Neural progenitor cell (in vitro differentiated cells): ENCODE data around the gene NDUFV1. TPM values are rescaled to one million over a fixed set of nuclear protein-coding genes. Genes with fewer than 3 reads are reported as not detected.

Experiments
- DNase-seq: peaks from one replicate; pipeline ENCODE4 v3.0.0-alpha.2; 2016; ENCODE audit warnings: low spot score
- H2AFZ ChIP-seq: fragments of 200-600 bp; sonication (generic); replicated peaks from 2 replicates; pipeline ENCODE4 v1.6.1; 2016; ENCODE audit warnings: antibody characterized with exemption
- H3F3A ChIP-seq: fragments of 200-600 bp; sonication (generic); 2 replicates; pipeline ENCODE4 v1.6.1; 2016; ENCODE audit warnings: antibody characterized with exemption, low read depth
- H3K27ac ChIP-seq: fragments of 200-600 bp; sonication (generic); 2 replicates; pipeline ENCODE4 v1.5.1; 2016; ENCODE audit warnings: mild to moderate bottlenecking
- H3K27me3 ChIP-seq: fragments of 200-600 bp; sonication (generic); 2 replicates; pipeline ENCODE4 v1.6.1; 2016; ENCODE audit warnings: mild to moderate bottlenecking, moderate library complexity
- H3K36me3 ChIP-seq: fragments of 200-600 bp; sonication (generic); 2 replicates; pipeline ENCODE4 v1.5.1; 2016
- H3K4me1 ChIP-seq: fragments of 200-600 bp; sonication (generic); 2 replicates; pipeline ENCODE4 v1.6.1; 2016; ENCODE audit warnings: mixed run types
- H3K4me2 ChIP-seq: fragments of 200-600 bp; sonication (generic); 2 replicates; pipeline ENCODE4 v1.6.1; 2016
- H3K4me3 ChIP-seq: fragments of 200-600 bp; sonication (generic); 2 replicates; pipeline ENCODE4 v1.5.1; 2016
- H3K79me2 ChIP-seq: fragments of 200-600 bp; sonication (generic); 2 replicates; pipeline ENCODE4 v1.6.1; 2016; ENCODE audit warnings: low read depth
- H3K9ac ChIP-seq: fragments of 200-600 bp; sonication (generic); 2 replicates; pipeline ENCODE4 v1.6.1; 2016
- H3K9me3 ChIP-seq: fragments of 200-600 bp; sonication (generic); 2 replicates; pipeline ENCODE4 v1.5.1; 2016; ENCODE audit warnings: low read depth
- H4K20me1 ChIP-seq: fragments of 200-600 bp; sonication (generic); 2 replicates; pipeline ENCODE4 v1.6.1; 2016; ENCODE audit warnings: low read depth
- H3K27ac Mint-ChIP-seq: 3 replicates; pipeline ENCODE4 v1.8.0; 2021; ENCODE audit warnings: mixed read lengths
- H3K27me3 Mint-ChIP-seq: 2 replicates; pipeline ENCODE4 v1.8.0; 2022; ENCODE audit warnings: low read depth, mild to moderate bottlenecking, inconsistent platforms, moderate library complexity, mixed read lengths; ENCODE audit not compliant: insufficient read depth
- H3K36me3 Mint-ChIP-seq: 3 replicates; pipeline ENCODE4 v1.8.0; 2021; ENCODE audit warnings: mixed read lengths
- H3K4me1 Mint-ChIP-seq: 3 replicates; pipeline ENCODE4 v1.8.0; 2021; ENCODE audit warnings: mixed read lengths
- H3K4me3 Mint-ChIP-seq: 3 replicates; pipeline ENCODE4 v1.8.0; 2021; ENCODE audit warnings: mild to moderate bottlenecking, moderate library complexity, mixed read lengths
- H3K9me3 Mint-ChIP-seq: 3 replicates; pipeline ENCODE4 v1.8.0; 2020; ENCODE audit warnings: mixed read lengths
- EZH2 ChIP-seq: fragments of 200-600 bp; sonication (generic); IDR thresholded peaks from 2 replicates; pipeline ENCODE4 v1.6.1; 2017; ENCODE audit warnings: antibody characterized with exemption, mild to moderate bottlenecking, moderate library complexity
- EZH2phosphoT487 ChIP-seq: fragments of 200-600 bp; sonication (generic); IDR thresholded peaks from 2 replicates; pipeline ENCODE4 v1.6.1; 2017; ENCODE audit warnings: antibody characterized with exemption
- total RNA-seq: library from RNA; depleted of rRNA; stranded (reverse); fragments of >200 nt; gene quantifications from 2 replicates; pipeline ENCODE4 v1.2.3, GENCODE V29; 2015; ENCODE audit warnings: low replicate concordance
- TF ChIP-seq, protein P1 (sequence below): fragments of 200-600 bp; sonication (generic); IDR thresholded peaks from 2 replicates; pipeline ENCODE4 v1.5.1; 2017; ENCODE audit warnings: antibody characterized with exemption, mild to moderate bottlenecking

NDUFV1 gene
- total RNA-seq, 1 donor from 2014 or later = 71.0 TPM

DNA sequence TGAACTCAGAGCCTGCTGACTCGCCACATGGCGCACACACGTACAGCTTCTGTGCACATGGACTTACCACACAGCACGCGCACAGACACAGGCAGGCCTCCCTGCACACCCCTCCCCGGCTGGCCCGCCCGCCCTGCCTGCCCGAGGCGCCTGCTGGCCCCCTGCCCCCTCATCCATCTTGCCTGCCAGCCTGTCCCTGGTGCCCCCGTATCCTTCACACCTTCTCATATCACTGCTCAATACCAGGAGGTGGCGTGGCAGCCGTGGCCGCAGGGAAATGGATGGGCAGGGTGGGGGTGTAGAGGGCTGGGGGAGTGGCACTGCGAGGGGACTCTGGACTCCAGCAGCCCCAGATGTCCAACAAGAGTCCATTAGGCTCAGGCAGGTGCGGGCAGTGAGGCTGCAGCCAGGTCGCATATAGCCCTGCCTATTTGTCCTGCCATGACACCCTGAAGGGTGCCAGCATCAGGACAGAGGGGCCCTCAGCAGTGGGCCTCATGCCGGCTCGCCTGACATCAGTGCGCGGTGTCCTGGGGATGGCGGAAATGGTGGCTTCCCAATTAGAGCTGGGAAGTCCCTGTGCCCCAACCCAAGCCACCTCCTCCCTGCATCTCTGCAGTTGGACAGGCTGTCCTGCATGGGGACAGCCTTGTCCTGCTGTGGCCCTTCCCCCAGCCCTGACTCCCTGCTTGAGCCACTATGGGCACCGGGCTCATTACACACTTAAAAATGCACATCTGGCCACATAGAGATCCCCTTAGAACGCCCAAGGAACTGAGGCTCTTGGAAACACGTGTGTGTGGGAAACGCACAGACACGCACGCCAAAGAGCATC lies 34.8 kb downstream of the NDUFV1 start:
- Histone ChIP-seq H3K4me3 (no peak overlapping the region), H3K9me3 (no peaks in the 10 kb centered on the region), H3K4me2 (no peak overlapping the region), H4K20me1 (no peaks in the 10 kb centered on the region), H3K79me2 (no peaks in the 10 kb centered on the region), H2AFZ (no peak overlapping the region), H3K4me1 (peaks cover 6% of the 10 kb centered on the region), H3K9ac (no peak overlapping the region), H3K27me3 (peaks cover 24% of the 10 kb centered on the region), H3F3A (no peaks in the 10 kb centered on the region), H3K27ac (no peak overlapping the region), H3K36me3 (no peaks in the 10 kb centered on the region)
- DNase-seq = no peak
- Mint-ChIP-seq H3K27ac (peak overlapping the region; percentile 50), H3K4me1 (peaks cover 7% of the 10 kb centered on the region), H3K36me3 (no peaks in the 10 kb centered on the region), H3K4me3 (no peak overlapping the region), H3K27me3 (peaks cover 20% of the 10 kb centered on the region), H3K9me3 (peaks cover 2% of the 10 kb centered on the region)
- TF ChIP-seq, protein P1, sequence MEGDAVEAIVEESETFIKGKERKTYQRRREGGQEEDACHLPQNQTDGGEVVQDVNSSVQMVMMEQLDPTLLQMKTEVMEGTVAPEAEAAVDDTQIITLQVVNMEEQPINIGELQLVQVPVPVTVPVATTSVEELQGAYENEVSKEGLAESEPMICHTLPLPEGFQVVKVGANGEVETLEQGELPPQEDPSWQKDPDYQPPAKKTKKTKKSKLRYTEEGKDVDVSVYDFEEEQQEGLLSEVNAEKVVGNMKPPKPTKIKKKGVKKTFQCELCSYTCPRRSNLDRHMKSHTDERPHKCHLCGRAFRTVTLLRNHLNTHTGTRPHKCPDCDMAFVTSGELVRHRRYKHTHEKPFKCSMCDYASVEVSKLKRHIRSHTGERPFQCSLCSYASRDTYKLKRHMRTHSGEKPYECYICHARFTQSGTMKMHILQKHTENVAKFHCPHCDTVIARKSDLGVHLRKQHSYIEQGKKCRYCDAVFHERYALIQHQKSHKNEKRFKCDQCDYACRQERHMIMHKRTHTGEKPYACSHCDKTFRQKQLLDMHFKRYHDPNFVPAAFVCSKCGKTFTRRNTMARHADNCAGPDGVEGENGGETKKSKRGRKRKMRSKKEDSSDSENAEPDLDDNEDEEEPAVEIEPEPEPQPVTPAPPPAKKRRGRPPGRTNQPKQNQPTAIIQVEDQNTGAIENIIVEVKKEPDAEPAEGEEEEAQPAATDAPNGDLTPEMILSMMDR = no peak
- TF ChIP-seq EZH2phosphoT487 (no peak), EZH2 (no peak)

GRCh38 chr11:67642173-67643120 lies 35.7 kb downstream of the NDUFV1 start:
- no peaks in the 10 kb centered on the region for H3K79me2 ChIP-seq
- H2AFZ ChIP-seq = no peak overlapping the region
- H3K4me1 ChIP-seq = peaks cover 6% of the 10 kb centered on the region
- no peak overlapping the region for H3K9ac ChIP-seq
- H3K27ac ChIP-seq = no peak overlapping the region
- no peaks in the 10 kb centered on the region for H3K9me3 ChIP-seq
- Mint-ChIP-seq H3K36me3 (no peaks in the 10 kb centered on the region), H3K9me3 (peaks cover 2% of the 10 kb centered on the region), H3K27ac (peak overlapping the region; percentile 58), H3K27me3 (peaks cover 17% of the 10 kb centered on the region), H3K4me3 (no peak overlapping the region), H3K4me1 (peaks cover 7% of the 10 kb centered on the region)
- TF ChIP-seq EZH2phosphoT487 (no peak), EZH2 (no peak)
- TF ChIP-seq, protein P1 = no peak
- H3K4me2 ChIP-seq = no peak overlapping the region
- no peak for DNase-seq
- no peaks in the 10 kb centered on the region for H3F3A ChIP-seq
- peaks cover 24% of the 10 kb centered on the region for H3K27me3 ChIP-seq
- H3K36me3 ChIP-seq = no peaks in the 10 kb centered on the region
- no peaks in the 10 kb centered on the region for H4K20me1 ChIP-seq
- no peak overlapping the region for H3K4me3 ChIP-seq

DNA sequence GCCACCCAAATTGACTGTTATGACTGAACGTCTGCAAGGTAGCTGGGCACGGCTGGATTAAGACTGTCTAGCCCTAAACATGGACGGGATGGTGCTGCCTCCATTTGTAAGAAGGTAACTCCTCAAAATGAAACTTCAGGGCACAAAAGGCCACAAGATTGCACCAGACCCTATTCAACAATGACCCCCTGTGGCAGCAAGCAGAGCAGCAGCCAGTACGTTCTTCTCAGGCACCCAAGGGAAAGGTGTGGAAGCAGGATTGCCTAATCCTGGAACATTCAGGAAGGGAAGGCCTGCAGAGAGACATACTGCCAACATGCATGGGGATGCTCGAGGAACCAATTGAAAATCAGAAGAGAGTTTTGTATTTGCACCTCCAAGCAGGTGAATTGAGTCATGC lies 37.3 kb downstream of the NDUFV1 start:
- H3K9ac ChIP-seq = no peak overlapping the region
- H3K79me2 ChIP-seq = no peaks in the 10 kb centered on the region
- Mint-ChIP-seq H3K4me3 (no peak overlapping the region), H3K27ac (peak overlapping the region; percentile 46), H3K9me3 (no peaks in the 10 kb centered on the region), H3K36me3 (no peaks in the 10 kb centered on the region), H3K4me1 (peaks cover 7% of the 10 kb centered on the region), H3K27me3 (peaks cover 20% of the 10 kb centered on the region)
- H3K4me2 ChIP-seq = no peak overlapping the region
- TF ChIP-seq, protein P1 = peak; percentile 48
- no peak for TF ChIP-seq EZH2
- no peaks in the 10 kb centered on the region for H4K20me1 ChIP-seq
- no peak overlapping the region for H3K4me3 ChIP-seq
- peaks cover 6% of the 10 kb centered on the region for H3K4me1 ChIP-seq
- H3K27me3 ChIP-seq = peaks cover 19% of the 10 kb centered on the region
- H3K36me3 ChIP-seq = no peaks in the 10 kb centered on the region
- peak; percentile 55 for DNase-seq
- no peak overlapping the region for H2AFZ ChIP-seq
- H3K9me3 ChIP-seq = no peaks in the 10 kb centered on the region
- peaks cover 5% of the 10 kb centered on the region for H3F3A ChIP-seq
- H3K27ac ChIP-seq = no peak overlapping the region
